ENCODE results near the gene EREG.
A peak's percentile ranks its signal among the peaks of the same experiment; 100 is the strongest.

Gene EREG

DNA sequence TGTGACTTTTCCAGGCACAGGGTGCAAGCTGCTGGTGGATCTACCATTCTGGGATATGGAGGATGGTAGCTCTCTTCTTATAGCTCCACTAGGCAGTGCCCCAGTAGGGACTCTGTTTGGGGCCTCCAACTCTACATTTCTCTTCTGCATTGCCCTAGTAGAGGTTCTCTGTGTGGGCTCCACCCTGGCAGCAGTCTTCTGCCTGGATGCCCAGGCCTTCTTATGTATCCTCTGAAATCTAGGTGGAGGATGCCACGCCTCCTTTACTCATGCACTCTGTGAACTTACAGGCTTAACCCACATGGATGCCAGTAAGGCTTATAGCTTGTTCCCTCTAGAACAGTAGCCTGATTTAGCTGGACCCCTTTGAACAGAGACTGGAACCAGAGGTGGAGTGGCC, 20.9 kb upstream of the EREG start:
- DNase-seq (ENCODE audit: low spot score) = no peak

DNA sequence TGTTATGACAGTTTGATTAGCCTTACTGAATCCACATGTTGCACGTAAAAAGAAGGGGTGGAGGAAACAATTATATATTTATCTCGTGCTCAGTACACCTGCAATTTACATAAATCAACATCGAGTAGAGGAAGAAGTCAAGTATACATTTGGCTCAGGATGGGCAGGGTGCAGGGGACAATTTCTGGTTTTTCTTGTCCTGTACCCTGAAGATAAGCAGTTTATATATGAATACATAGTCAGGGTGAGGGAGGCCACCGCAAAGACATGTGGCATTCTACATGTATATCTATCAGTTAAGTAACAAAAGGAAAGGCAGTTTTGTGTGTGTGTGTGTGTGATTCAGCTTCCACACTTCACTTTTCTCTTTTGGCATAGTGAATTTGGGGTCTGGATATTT, 11.1 kb upstream of the EREG start:
- no peak for DNase-seq (ENCODE audit: low spot score)

DNA sequence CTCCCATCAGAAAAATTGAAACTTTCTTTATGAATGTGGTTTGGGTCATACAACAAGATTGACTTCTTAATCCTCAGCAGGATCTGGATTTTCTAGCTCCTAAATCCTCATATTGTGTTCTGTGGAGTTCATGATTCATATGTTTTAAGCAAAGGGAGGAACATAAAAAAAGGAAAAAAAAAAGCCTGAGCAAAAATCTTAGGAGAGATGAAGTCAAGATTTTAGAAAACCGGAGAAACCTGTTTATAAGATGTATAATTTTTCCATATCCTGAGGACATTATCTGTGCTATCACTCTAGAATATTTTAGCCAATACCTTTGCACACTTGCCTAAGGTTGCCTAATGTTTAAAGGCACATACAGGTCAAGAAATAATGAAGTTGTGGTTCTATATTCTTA, 7.0 kb upstream of the EREG start:
- DNase-seq (ENCODE audit: low spot score) = no peak

DNA sequence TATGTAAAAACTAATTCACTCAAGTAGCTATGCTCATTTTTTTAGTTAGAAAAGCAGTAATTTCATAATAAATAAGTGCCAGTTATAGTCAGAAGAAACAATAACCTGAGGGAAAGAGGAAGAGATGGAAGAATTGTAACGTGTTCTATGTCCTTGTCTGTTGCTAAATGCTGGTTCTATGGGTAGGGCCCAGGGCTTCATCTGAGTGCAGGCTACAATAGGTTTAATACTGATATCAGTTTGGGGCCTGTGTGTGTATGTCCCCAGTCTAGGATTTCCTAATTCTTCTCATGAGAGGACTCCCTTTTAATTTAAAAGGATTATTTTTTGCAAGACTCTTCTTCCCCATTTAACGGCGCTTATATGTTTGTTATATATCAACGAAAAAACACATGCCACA, 3.3 kb upstream of the EREG start:
- DNase-seq (ENCODE audit: low spot score) = no peak

DNA sequence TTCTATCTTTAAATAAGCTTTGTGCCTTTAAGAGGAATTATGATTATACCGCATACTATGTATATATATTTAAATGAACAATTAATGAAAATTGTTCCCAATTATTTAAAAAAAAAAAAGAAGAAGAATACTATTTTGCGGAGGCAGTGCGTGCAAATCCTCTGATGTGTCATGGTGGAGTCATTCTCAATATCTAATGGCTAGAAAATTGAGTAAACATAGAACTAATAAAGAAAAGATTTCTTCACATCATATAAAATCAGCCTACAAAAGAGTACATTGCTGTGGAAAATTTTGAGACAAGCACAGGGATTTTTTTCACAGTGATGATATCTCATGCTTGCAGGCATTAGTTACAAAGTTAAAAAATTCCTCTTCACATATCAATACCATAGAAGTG, 2.6 kb upstream of the EREG start:
- DNase-seq (ENCODE audit: low spot score) = no peak

DNA sequence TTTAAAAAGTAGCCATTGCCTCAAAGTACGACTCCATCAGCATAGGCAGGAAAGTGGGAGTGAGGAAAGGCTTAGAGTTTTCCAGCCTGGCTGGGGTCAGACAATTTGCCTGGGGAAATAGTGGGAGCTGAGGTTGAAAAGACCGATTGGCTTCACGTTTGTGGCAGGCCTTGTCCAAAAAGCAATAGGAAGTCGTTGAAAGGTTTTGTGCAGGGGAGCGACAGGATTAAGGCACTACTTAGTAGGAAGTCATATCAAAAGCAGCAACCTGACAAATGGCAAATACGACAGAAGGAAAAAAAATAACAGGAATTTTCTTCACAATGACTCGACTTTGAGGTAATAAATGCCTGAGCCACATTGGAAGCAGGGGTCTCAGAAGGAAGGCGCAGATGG, 691 bp upstream of the EREG start:
- no peak for DNase-seq (ENCODE audit: low spot score)

DNA sequence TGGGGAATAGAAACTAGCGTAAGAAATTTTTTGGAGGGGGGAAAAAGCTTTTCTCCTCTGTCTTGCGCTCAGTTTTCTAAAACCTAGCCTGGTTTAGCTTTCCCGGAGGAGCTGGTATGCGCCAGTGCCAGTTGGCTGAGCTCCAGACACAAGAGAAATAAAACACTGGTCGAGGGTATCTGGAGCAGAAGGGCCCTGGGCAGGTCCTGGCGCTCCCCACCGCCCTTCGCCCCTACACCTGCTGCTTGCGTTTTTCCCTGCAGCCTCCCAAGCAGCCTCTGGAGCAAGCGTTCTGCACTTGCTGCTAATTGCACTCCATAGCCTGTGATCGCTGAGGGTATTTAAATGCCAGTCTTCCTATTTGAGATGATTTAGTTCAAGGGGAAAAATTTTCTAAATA, 816 bp downstream of the EREG start:
- no peak for DNase-seq (ENCODE audit: low spot score)

DNA sequence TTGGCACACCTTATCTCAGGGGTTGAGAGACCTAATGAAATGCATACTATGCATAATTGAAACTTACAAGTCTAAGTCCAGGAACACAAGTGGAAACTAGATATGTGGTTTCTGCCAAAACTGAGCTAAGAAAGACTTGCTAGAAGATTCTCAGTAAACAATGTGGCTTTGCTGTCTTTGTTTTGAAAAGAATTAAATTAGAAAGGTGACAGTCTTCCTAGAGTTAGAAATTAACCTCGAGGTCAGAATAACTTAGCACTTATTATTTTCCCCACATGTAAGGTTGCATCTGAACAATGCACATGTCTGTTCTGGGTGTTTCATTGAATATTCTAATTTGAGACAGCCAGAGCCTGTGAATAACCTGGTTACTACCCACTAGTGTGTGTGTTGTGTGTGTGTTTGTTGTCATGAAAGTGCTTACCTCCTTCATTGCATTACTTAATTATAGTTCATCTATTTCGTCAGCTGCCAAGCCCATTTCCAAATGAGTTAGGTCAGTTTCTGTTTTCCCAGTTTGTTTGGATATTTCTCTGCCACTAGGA, 1.5 kb downstream of the EREG start:
- DNase-seq (ENCODE audit: low spot score) = no peak

DNA sequence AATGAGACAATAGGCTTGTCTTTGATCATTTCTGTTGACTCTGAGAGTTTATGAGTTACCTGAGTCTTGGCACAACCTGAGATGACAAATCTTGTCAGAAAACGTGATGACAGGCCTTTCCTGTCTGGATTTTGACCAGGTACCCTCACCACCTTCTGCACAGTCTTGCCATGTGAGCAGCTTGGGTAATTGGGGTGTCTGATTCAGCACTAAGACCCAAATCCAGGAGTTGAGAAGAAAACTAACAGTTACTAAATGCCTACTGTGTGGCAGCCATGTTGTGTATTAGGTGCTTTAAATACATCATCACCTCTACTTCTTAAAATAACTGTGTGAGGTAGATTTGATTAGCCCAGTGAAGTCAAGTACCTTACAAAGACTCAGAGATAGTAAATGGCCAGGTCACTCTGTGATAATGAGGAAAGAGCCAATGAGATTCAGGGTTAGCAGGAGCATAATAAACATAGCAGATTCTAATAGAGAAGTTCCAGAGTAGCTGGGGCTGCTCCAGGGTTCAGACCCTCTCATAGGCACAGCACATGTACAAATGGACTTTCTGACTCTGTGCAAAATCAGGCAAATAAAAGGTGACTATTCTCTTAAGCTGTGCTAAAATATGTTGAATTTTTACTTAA, 2.8 kb downstream of the EREG start:
- no peak for DNase-seq (ENCODE audit: low spot score)

DNA sequence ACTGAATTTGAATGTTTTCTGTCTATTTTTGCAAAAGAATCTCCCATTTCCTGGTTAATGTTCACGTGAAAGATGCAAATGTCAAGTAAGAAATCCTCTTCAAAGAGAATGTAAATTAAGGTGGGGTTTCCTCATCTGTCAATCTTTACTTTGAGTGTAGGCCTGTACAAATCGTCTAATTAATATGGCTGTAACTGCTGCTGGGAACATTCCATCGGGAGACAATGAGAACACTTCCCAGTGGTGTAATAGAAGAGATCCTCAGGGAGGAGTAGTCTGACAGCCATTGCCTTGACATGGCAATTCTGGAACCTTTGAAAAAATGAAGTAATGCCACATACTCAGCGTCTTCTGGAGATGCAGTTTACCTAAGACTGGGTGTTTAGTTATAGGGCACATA, 3.7 kb downstream of the EREG start:
- no peak for DNase-seq (ENCODE audit: low spot score)

DNA sequence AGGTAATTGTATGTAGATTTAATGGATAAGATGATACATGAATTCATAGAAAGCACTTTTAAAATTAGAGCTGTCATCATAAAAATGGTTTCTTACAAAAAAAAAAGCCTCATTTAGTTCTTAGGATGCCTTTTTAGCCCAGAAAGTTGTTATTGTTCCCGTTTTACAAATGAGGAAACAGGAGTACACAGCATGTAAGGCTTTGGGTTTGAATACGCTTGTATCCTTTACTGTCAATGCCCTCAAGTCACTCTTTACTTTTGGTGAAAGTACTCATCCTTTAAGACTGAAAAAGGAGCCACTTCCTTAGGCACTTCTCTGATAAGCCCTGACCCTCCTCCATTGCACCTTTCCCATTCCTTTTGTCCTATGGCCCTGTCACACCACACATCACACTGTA, 4.9 kb downstream of the EREG start:
- DNase-seq (ENCODE audit: low spot score) = no peak

DNA sequence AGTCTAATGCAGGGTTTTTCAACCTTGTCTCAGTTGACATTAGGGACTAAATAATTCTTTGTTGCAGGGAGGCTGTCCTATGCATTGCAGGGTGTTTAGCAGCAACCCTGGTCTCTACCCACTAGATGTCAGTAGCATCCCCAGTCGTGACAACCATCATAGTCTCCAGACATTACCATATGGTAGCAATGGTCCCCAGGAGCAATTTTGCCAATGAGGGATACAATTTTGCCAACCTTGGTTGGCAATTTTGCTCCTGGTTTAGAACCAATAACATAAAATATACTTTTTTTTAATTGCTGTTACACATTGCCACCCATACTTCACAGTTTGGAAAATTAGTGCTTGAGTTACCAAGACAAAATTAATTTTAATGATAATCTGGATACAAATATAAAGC, 6.0 kb downstream of the EREG start:
- peak; percentile 60 for DNase-seq (ENCODE audit: low spot score)

DNA sequence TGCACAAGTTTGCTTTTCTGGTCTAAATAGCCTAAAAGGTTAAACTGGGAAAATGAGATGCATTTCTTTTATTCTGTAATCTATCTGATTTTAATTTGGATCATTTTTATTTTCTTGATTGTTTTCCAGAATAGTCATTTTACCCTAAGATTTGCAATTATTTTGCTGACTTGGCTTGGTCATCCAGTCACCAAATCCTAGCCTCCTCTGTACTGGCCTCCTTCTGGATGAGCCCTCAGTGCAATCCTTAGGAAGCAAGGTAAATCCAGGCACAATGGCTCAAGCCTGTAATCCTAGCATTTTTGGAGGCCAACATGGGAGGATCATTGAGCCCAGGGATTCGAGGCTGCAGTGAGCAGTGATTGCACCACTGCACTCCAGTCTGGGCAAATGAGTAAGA, 9.2 kb downstream of the EREG start:
- DNase-seq (ENCODE audit: low spot score) = no peak

DNA sequence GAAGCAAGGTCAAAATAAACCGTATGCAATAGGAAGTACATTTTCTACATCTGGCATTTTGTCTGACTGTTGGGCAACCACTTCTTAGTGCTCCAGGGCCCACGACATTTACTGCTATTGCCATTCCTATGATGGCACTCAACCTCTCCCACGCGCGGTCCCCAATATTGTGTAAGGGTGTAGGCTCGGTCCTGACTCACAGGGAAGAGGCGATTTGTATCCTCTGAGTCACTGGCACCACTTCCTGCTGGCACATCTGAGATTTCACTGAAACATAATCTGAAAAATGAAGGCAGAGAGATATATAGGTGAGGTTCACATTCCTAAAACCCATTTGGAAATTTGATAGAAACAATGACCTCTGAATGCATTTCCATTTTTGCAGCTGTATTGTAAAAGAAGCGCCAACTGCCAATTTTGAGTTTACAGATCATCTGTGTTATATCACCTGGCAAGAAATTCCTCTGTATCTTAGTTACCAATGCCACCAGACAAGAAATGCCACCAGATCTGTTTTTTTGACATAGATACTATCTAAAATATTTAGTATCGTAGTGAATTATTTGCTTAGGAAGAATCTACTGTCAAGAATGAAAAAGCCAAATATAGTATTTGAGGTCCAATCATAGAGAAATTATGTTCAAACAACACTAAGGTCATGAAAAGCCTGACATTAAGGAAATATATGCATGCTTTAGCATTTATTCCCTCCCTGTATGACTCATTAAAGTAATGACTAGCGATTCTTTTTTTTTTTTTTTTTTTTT, 9.8 kb downstream of the EREG start:
- DNase-seq (ENCODE audit: low spot score) = no peak

DNA sequence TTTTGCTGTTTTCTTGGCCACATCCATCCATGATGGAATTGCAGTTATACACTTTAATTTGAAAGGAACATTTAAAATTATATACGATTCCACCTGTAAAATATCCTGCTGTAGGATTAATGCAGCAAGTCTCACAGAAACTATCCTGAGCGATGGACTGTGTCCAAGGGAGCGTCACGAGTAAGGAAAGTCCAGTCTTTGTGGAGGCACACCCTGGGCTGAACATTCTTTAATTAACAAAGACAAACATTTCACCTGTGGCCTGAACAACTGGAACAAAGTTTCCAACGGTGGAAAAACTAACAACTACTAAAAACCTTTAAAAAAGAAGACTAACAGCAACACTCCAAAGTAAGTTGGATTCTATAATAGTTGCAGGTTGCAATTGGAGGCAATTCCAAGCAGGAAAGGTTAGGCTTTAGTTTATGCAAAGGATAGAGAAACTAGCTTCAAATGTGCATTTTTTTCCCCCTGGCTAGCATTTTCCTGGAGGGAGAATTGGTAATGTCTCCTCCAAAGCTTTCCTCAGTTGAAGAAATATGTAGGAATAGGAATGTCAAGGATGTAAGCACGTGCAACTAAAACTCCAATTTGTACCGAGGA, 11.0 kb downstream of the EREG start:
- no peak for DNase-seq (ENCODE audit: low spot score)

DNA sequence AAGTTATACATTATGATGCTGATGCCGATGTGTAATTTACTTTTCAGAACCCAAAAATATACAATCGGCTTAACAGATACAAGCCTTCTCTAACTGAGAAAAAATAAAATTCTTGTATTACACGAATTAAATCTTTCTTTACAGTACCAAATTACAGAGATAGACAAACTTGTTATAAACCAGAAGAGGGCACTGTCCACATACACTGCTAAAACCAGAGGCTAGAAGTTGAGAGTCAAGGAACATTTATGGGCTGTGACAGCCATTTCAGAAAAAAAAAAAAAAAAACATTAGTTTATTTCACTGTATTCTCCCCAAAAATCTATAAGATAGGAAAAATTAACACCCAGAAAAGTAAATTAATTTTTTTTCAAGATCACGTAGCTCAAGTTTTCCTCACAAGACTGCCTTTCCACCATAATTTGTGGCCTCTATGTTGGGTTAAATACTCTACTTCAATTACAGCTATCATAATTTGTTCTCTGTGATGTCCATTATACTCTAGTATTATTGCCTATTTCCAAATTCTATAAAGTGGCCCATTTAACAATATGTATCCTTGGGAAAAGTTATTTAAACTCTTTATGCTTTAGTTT, 12.0 kb downstream of the EREG start:
- DNase-seq (ENCODE audit: low spot score) = peak; percentile 53

DNA sequence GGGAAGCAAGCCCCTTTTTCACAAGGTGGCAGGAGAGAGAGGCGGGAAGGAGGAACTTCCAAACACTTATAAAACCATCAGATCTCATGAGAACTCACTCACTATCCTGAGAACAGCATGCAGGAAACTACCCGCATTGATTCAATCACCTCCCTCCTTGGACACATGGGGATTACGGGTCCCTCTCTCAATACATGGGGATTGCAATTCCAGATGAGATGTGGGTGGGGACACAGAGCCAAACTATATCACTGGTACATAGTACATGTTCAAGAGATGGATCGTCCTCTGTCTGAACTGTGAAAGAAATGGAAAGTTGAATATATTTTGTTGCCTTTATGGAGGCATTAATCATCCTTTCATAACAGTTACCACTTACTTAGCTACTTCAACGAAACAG, 12.8 kb downstream of the EREG start:
- DNase-seq (ENCODE audit: low spot score) = no peak

DNA sequence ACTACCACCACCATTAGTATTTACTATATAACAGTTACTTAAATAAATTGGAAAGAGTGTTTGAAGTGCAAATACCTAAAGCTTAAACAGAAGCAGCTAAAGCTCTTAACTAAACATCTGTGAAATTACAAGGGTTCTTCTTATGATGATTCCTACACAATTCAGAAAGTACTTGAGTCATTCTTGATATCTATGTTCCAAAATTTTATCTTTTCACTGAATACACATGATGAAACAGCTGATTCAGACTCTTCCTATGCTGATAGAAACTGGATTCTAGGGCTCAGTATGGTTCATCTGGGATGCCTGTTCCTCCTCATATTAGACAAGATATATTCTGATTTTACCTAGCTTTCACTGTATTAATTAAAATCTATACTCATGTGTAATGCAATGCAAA, 13.6 kb downstream of the EREG start:
- no peak for DNase-seq (ENCODE audit: low spot score)

DNA sequence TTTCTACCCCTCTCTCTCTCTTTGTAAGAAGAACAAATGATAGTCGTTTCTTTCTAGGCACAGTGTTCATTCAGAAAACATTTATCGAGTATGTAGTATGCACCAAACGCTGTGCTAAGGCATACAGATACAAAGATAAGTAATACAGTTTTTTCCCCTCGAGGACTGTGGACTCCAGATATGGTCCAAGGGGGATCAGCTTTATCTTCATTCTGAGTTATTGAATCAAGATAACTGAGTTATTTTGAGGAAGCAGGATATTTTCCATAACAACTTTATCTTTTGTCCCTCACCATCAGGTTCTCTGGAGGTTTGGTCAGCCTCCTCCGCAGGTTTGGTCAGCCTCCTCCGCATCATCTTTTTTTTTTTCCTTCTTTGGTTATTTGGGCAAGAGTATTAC, 15.0 kb downstream of the EREG start:
- DNase-seq (ENCODE audit: low spot score) = no peak

DNA sequence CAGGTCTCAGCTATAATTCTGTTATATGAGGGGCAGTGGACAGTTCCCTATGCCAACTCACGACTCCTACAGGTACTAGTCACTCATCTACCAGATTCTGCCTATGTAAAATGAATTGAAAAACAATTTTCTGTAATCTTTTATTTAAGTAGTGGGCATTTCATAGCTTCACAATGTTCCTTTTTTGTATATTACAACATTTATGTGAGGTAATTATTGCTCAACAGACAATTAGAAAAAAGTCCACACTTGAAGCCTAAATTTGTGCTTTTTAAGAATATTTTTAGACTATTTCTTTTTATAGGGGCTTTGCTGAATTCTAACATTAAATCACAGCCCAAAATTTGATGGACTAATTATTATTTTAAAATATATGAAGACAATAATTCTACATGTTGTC, 20.4 kb downstream of the EREG start:
- no peak for DNase-seq (ENCODE audit: low spot score)

DNA sequence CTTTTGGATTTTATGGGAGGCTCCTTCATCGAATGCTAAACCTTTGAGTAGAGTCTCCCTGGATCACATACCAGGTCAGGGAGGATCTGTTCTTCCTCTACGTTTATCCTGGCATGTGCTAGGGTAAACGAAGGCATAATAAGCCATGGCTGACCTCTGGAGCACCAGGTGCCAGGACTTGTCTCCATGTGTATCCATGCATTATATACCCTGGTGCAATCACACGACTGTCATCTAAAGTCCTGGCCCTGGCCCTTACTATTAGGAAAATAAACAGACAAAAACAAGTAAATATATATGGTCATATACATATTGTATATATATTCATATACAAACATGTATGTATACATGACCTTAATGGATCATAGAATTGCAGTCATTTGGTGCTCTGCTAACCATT, 21.2 kb downstream of the EREG start:
- DNase-seq (ENCODE audit: low spot score) = no peak

DNA sequence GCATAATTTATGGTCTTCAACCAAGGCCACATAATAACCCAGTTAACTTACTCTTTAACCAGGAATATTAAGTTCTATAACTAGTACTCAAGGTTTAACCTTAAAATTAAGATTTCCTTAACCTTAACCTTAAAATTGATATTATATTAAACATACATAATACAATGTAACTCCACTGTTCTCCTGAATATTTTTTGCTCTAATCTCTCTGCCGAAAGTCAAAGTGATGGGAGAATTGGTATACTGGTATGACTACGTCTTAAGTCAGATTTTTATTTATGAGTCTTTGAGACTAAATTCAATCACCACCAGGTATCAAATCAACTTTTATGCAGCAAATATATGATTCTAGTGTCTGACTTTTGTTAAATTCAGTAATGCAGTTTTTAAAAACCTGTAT, 22.8 kb downstream of the EREG start:
- DNase-seq (ENCODE audit: low spot score) = no peak

DNA sequence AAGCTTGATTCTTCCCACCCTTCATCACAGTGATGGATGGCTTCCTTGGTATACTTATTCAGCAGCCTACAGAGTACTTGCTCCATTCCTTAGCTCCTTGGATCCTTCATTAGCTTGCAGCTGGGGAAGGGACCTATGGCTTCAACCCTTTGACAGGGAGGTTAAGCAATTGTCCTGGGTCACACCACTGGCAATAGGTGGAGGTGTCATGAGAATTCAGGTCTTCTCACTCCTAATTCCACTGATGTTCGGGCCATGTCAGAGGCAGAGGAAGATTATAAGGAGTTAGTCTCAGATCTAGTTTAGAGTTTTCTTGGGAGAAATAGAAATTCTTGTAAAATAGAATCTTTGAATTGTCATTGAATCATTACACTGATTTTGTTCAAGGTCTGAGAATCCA, 24.5 kb downstream of the EREG start:
- no peak for DNase-seq (ENCODE audit: low spot score)

All from HuH-7 (cell line).